Activated CD8-positive, alpha-beta T cell treated with anti-CD3 and anti-CD28 coated beads for 36 hours (primary cell): ENCODE results near the gene TMEM97. TPM values are rescaled to one million over a fixed set of nuclear protein-coding genes. Genes with fewer than 3 reads are reported as not detected.
"Not testable (repeated sequence)": the region's sequence is repeated elsewhere in the genome, so short reads cannot be mapped to it uniquely, and the experiment has no call there.

ENCODE experiments used
- ATAC-seq: fragments of 200-7000 bp; cut with Tn5 transposase; one replicate; pipeline ENCODE4 v1.10.0; 2021; ENCODE audit warnings: mild to moderate bottlenecking, moderate library complexity
- CTCF ChIA-PET: fragments of 350-600 bp; sonication (Branson Sonifier 250); formaldehyde crosslinking; loops from one replicate; lab custom pipeline; 2021; ENCODE audit warnings: antibody characterized with exemption; lab: Charles Lee
- POLR2A ChIA-PET: fragments of 350-600 bp; sonication (Branson Sonifier 250); formaldehyde crosslinking; loops from one replicate; lab custom pipeline; 2021; ENCODE audit warnings: antibody characterized with exemption; lab: Charles Lee
- DNase-seq: peaks from one replicate; pipeline ENCODE4 v3.0.0-alpha.2; 2020
- H3K27ac Mint-ChIP-seq: one replicate; pipeline ENCODE4 v1.8.0; 2021; ENCODE audit warnings: mild to moderate bottlenecking, mixed read lengths
- H3K27me3 Mint-ChIP-seq: one replicate; pipeline ENCODE4 v1.8.0; 2021; ENCODE audit warnings: mixed read lengths
- H3K36me3 Mint-ChIP-seq: one replicate; pipeline ENCODE4 v1.8.0; 2021; ENCODE audit warnings: low read depth, mixed read lengths
- H3K4me1 Mint-ChIP-seq: one replicate; pipeline ENCODE4 v1.8.0; 2021; ENCODE audit warnings: low read depth, mixed read lengths
- H3K4me3 Mint-ChIP-seq: one replicate; pipeline ENCODE4 v1.8.0; 2021; ENCODE audit warnings: mild to moderate bottlenecking, moderate library complexity, mixed read lengths
- H3K9me3 Mint-ChIP-seq: one replicate; pipeline ENCODE4 v1.8.0; 2021; ENCODE audit warnings: mixed read lengths
- CTCF ChIP-seq: fragments of 200-600 bp; IDR thresholded peaks from one replicate; pipeline ENCODE4 v1.8.0; 2022; ENCODE audit warnings: antibody characterized with exemption, mild to moderate bottlenecking
- intact Hi-C: fragments of 100-400 bp; cut with micrococcal nuclease; formaldehyde crosslinking; loops from one replicate; pipeline ENCODE4 v1.10.0; 2022
- total RNA-seq, 2 experiments: library from RNA; stranded (reverse); gene quantifications; one replicate each; pipeline ENCODE4 v1.2.3, GENCODE V29; 2021

Gene TMEM97
- total RNA-seq, 2 experiments from 2014 or later: 36.1 to 36.2 TPM

DNA sequence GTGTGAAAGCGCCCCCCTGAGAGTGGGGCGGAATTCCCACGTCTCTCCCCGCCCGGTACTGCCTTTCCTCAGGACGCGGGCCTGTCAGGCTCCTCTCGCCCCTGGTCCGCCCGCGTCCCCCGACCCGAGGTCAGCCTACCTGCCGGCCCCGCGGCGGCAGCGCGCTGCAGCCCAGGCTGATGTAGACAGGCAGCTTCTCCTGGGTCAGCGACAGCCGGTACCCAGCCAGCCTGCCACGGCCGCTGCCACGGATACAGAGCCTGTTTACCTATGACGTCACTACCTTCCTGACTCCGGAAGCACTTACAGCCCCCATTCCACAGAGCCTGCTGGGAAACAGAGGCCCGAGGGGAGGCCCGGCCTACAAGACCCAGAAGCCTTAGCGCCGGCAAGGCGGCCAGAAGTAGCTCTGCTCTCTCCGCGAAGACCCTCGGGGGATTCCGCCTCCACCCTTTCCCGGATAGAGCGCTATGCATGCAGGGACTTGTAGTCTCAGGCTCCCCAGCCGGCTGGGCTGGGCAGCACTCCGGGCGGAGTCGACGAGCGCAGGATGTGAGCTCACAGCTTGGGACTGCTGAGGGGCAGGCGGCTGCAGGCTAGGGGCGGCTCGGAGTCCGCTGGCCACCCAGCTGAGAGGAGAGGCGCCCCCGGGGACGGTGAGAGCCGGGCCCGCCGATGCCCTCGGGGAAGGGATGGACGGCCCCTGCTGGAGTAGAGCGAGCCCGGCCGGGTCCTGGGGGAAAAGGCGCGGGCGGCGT lies 16.4 kb downstream of the TMEM97 start, which contains the start of the genes IFT20 and TNFAIP1:
Gene IFT20 (minus strand): TSS at position 272 of the 758 bp plus-strand sequence. CDS start 3,487 bp downstream, outside the sequence.
Gene TNFAIP1 (plus strand): TSS at position 561 of the 758 bp plus-strand sequence. CDS start 3,761 bp downstream, outside the sequence.
- peaks cover 31% of the 10 kb centered on the region for H3K4me1 Mint-ChIP-seq
- CTCF ChIA-PET: interaction anchor here (0.8 to 2.7 kb wide), 9 partner anchors 10 to 530 kb away, joined by 3 to 19 read pairs (median 7); partner anchors contain the start of genes POLDIP2 and TMEM97
- no peak for TF ChIP-seq CTCF
- POLR2A ChIA-PET: interaction anchor here (0.8 to 3.6 kb wide), 10 partner anchors 10 to 218 kb away, joined by 3 to 29 read pairs (median 4); partner anchors contain the start of genes POLDIP2, SEBOX and TMEM97
- no peaks in the 10 kb centered on the region for H3K27me3 Mint-ChIP-seq
- no peaks in the 10 kb centered on the region for H3K36me3 Mint-ChIP-seq
- intact Hi-C loops: no loop called here
- peak within 1 kb of the TSS; percentile 80 for H3K27ac Mint-ChIP-seq
- DNase-seq: peak; percentile 99
- peak within 1 kb of the TSS; percentile 84 for H3K4me3 Mint-ChIP-seq
- no peaks in the 10 kb centered on the region for H3K9me3 Mint-ChIP-seq
- ATAC-seq: peak; percentile 98

DNA sequence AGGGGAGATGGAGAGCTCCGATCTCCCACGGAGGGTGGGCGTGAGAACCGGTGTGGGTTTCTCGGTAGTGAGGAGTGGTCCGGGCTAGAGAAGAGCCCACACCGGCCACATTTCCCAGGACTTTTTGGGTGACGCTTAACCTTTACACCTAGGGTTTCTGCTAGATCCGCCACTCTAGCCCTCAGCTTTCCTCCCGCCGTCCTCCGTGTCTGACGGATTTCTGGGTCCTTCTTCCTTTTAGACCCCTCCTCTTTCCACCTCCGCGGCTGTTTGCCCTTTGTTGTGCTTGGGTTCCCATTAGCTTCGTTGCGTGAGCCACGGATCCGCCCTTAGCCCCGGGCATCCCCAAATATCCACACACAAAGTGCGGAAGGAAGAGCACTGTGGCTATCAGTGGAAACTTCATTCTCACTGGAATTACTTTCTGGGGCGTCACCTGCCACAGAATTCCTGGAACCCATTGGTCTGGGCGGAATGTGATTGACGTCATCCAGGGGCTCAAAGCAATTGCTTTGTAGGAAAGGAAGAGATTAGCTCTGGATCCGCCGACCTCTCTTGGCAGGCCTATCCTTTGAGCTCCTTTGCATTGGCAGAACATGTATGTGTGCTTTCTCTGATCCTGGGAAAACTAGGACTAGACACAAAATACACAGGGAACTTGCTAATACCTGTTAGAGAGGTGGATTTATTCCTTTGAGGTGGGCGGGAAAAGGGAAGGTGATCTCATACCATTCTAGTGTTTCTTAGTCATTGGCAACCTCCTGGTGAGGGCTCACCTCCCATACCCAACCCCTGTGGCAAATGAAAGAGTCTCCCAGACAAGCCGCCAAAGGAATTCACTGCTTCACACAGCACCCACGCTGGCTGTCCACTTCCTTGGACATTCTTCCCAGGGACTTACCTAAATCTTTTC lies 17.2 kb downstream of the TMEM97 start:
- no peak for TF ChIP-seq CTCF
- peak; percentile 1 for ATAC-seq
- Mint-ChIP-seq H3K36me3 (peaks cover 2% of the 10 kb centered on the region), H3K4me3 (peak overlapping the region; percentile 84), H3K9me3 (no peaks in the 10 kb centered on the region), H3K27me3 (no peaks in the 10 kb centered on the region), H3K27ac (peak overlapping the region; percentile 80), H3K4me1 (peaks cover 31% of the 10 kb centered on the region)
- ChIA-PET CTCF (interaction anchor here (0.8 to 2.7 kb wide), 9 partner anchors 10 to 531 kb away, joined by 3 to 19 read pairs (median 7); partner anchors contain the start of genes POLDIP2 and TMEM97), POLR2A (interaction anchor here (0.6 to 3.6 kb wide), 9 partner anchors 10 to 241 kb away, joined by 3 to 29 read pairs (median 4); partner anchors contain the start of genes ALDOC, POLDIP2, SEBOX and TMEM97)
- intact Hi-C loops: no loop called here
- peak; percentile 60 for DNase-seq

DNA sequence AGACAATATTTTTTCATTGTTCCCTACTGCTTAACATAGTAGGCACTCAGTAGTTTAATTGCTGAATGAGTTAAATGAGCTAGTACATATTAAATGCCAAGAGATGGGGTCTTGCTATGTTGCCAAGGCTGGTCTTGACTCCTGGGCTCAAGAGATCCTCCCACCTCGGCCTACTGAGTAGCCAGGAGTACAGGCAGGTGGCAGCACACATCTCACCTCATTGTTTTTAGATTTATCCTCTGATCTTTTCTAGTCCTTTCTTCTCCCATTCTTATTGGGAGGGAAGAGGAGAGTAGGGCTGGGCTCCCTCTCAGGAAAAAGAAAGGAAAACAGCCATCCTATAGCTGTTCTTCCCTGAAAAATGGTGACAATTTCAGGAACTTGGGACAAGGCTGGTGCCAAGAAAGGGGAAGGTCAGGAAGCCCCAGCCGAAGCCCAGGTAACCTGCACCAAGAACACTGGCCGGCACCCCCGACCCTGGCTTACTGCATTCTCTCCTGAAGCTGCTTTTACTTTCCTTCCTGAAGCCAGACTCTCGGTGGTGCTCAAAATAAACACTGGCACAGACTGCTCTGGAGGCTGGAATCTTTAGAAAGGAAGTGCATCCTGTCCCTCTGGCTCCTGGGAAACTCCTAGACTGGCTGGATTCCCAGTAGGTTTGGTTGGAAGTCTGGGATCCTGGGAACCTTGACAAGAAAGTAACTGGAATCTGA lies 19.2 kb downstream of the TMEM97 start:
- Mint-ChIP-seq H3K9me3 (no peaks in the 10 kb centered on the region), H3K4me1 (peaks cover 31% of the 10 kb centered on the region), H3K27ac (no peak overlapping the region), H3K36me3 (peaks cover 12% of the 10 kb centered on the region), H3K27me3 (no peaks in the 10 kb centered on the region), H3K4me3 (no peak overlapping the region)
- ChIA-PET POLR2A (interaction anchor here (1.0 to 1.1 kb wide), 2 partner anchors 18 to 22 kb away, joined by 3 to 4 read pairs; no protein-coding TSS in a partner anchor), CTCF (interaction anchor here (1.2 to 1.7 kb wide), 2 partner anchors 10 to 87 kb away, joined by 3 to 7 read pairs; no protein-coding TSS in a partner anchor)
- DNase-seq: no peak
- ATAC-seq: no peak
- no peak for TF ChIP-seq CTCF
- intact Hi-C loops: no loop called here

DNA sequence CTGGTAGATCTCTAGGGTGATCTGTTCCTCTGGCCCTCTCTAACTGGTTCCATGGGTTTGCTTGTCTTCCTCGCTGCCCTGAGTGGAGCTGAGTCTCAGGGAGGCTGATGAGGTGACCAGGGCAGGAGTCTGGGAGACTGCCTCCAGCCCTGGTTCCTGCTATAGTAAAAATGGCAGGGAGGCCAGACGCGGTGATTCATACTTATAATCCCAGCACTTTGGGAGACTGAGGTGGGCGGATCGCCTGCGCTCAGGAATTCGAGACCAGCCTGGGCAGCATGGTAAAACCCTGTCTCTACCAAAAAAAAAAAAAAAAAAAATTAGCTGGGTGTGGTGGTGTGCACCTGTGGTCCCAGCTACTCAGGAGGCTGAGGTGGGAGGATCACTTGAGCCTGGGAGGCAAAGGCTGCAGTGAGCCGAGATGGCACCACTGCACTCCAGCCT lies 19.8 kb downstream of the TMEM97 start:
- H3K9me3 Mint-ChIP-seq, H3K27me3 Mint-ChIP-seq, H3K4me3 Mint-ChIP-seq, H3K27ac Mint-ChIP-seq, intact Hi-C loops, ATAC-seq, DNase-seq: not testable (repeated sequence)
- H3K4me1 Mint-ChIP-seq: peaks cover 31% of the 10 kb centered on the region
- peaks cover 13% of the 10 kb centered on the region for H3K36me3 Mint-ChIP-seq
- POLR2A ChIA-PET: interaction anchor here (0.6 to 1.5 kb wide), 4 partner anchors 17 to 256 kb away, joined by 3 to 4 read pairs (median 4); no protein-coding TSS in a partner anchor
- CTCF ChIA-PET: interaction anchor here (1.7 kb wide), 1 partner anchor 9 kb away, joined by 7 read pairs; no protein-coding TSS in a partner anchor
